Measurements from ENCODE around the gene HPCAL1.

GRCh38 chr2:10311736-10312135, 9.0 kb downstream of the HPCAL1 start:
- TF ChIP-seq CTCF (IDR thresholded peaks at IDR 0.05) (no peak), POLR2A (IDR thresholded peaks at IDR 0.05) (no peak)

Measured in body of pancreas (tissue), 4 donors.